Left renal cortex interstitium (tissue), 4 donors: ENCODE results near the gene VIM. TPM values are rescaled to one million over a fixed set of nuclear protein-coding genes. Genes with fewer than 3 reads are reported as not detected.

Source experiments
- DNase-seq, 4 donors: peaks; one replicate each; pipeline ENCODE4 v3.0.0-alpha.2; 2013; ENCODE audit warnings: low read depth in 4 of 4, low spot score in 2 of 4, missing footprints in 1 of 4
- polyA plus RNA-seq, 4 donors: library from polyadenylated mRNA; unstranded; fragments of 120-200 nt; gene quantifications; one replicate each; pipeline ENCODE4 v1.2.1, GENCODE V29; 2013; ENCODE audit not compliant: insufficient read length in 4 of 4

Gene VIM
- polyA plus RNA-seq, 4 donors, result 1,222 to 1,404 (median 1,250) TPM

DNA sequence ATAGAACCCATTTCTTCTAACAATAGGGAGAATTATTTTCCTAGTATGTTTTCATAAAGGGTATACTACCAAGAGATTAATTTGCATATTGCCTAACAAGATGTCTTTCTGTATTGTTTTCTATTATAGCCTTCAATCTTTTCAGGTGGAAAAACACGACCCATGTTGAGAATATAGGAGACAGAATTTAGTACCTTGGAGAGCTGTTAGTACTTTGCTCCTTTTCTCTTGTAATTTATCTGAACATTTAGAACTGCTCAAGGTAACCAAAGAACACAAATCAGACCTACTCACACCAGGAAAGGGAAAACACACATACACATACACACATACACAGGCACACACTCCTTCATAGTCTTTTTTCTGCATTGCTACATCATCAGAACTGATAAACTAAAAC, 18.7 kb upstream of the VIM start:
- DNase-seq, result no peak

DNA sequence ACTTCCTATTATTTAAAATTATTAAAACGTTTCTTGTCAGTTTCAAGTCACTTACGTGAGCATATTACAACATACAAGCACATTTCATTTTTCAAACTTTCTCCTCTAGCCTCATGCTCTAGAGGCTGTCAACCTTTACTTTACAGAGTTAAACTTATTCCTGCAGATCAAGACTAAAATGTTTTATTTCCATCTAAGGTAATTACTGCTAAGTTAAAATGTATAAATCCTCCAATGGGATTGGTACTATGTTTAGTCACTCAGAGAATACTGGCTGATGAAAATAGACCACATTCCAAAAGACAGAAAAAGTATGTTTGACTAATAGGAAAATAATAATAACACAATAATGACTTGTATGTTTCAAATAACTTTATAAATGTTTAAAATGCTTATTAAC, 18.2 kb upstream of the VIM start:
- no peak for DNase-seq

GRCh38 chr10:17210361-17210760, 17.7 kb upstream of the VIM start:
- DNase-seq, result no peak

DNA sequence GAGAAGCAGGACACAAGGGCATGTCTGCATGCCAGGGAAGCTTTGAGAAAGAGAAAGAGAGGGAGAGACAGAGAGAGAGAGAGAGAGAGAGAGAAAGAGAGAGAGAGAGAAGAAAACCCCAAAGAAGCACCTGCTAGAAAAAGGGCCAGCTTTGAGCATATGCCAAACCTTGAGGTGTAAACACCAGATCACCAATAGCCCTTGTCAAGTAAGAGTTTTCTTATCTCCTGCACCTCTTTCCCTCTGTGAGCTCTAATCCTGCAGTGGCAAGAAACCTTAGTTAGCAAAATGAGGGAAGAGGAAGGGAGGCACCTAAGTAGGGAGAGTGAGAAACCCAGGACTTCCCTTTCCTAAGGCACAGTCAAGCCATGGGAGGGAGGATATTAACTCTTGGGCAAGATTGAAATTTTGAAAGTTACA, 15.2 kb upstream of the VIM start:
- DNase-seq, result no peak

DNA sequence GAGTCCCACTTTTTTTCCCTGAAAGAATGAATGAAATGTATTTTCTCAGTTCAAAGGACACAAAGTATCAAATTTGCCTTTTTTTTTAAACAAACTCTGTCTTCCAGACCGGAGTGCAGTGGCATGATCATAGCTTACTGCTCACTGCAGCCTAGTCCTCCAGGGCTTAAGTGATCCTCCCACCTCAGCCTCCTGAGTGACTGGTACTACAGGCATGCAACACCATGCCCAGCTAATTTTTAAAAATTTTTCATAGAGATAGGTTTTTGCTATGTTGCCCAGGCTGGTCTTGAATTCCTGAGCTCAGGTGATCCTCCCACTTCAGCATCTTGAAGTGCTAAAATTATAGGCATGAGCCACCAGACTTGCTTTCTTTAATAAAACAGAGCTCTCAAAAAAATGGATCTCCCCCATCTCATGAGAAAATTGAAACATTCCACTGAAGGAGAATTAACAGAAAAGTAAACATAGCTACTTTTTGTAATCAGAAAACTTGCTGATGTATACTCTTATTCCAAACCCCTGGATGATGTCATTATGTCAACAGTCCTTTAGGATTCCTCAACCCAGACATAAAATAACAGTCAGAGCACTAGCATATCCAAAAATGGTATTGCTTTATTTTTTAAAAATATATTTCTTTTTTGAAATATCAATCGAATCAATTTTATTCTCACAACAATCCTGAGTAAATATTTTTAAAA, 14.2 kb upstream of the VIM start:
- DNase-seq, result no peak

GRCh38 chr10:17214526-17214925, 13.5 kb upstream of the VIM start:
- DNase-seq, result no peak

DNA sequence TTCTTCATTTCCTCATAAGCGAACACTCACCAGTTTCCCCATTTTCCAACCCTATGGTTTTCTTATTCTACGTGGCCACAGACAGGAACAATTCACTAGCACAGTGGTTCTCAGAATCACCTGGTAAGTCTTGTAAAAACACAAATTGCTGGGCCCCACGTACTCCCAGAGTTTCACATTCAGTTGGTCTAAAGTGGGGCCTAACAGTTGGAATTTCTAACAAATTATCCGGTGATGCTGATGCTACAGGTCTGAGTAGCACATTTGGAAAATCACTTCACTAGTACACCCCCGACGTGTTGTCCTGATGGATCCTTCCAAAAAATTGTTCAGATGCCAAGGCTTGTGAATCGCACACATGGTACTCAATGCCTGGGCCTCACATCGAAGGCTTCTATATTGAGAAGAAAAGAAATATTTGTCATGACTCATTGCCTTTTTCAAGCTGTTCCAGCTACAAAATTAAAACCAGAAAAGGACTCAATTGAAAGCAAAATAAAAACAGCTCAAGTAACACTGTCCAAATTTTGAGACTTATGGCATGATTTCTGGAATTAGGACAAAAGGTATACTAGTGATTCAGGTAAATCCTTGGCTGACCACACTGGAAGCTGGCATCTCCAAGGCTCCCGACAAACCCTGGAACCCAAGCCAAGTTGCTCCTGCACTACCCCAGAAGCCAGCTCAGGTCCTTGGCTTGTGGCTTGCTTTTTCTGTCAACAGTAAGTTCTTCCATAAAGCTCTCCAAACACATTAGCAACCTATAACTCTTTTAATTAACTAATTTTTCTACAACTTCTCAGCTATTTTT, 12.9 kb upstream of the VIM start:
- no peak for DNase-seq

DNA sequence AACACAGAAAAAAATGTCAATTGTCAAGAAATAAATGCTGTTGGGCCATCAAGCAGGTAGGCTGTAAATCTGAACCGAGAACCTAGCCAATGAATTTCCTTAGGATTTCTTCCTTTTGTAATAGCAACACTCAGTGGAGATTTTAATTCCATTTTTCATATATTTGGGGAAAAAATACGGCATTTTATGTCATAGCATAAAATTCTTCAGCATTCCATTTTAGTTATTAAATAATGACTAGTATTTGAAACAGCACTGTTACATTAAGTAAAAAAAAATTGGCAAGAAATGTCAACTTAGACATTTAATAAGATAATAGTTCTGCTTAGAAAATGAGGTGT, 12.3 kb upstream of the VIM start:
- no peak for DNase-seq

DNA sequence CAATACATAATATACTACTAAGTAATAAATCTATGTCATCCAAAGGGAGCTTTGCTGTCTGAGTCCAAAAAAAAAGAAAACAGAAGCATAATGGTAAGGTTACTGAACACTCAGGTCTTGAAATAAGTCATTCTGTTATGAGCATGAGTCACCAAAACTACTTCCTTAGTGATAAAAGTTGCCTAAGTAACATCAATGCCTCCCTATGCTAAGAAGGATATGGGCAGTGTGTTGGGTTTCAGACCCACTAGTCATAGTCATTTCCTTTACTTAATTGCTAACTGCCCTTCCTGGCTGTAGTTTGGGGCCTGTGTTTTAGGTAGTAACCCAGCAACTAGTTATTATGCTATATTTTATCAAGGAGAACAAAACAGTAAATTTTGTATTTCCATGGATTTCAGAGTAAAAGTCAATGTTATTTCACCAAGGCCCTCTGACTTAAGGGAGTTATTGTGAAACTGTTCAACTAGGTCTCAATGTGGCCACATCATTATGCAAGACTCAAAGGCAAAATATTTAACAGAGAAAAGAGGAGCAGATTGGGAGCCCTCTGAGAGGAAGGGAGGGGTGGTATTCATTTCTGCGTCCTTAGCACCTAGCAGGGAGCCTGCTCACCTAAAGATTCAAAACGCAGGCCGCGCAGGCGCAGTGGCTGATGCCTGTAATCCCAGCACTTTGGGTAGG, 11.7 kb upstream of the VIM start:
- no peak for DNase-seq

DNA sequence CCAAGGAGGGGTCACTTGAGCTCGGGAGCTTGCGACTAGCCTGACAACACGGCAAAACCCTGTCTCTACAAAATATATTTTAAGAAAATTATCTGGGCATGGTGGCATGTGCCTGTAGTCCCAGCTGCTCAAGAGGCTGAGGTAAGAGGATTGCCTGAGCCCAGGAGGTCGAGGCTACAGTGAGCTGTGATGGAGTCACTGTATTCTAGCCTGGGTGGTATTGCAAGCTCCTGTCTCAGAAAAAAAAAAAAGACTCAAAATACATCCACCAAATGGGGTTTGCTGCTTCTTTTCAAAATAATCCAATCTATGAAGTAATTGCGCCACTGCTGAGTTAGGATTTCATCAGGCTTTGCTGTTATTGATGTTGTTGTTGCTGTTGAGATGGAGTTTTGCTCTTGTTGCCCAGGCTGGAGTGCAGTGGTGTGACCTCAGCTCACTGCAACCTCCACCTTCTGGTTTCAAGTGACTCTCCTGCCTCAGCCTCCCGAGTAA, 11.1 kb upstream of the VIM start:
- no peak for DNase-seq

DNA sequence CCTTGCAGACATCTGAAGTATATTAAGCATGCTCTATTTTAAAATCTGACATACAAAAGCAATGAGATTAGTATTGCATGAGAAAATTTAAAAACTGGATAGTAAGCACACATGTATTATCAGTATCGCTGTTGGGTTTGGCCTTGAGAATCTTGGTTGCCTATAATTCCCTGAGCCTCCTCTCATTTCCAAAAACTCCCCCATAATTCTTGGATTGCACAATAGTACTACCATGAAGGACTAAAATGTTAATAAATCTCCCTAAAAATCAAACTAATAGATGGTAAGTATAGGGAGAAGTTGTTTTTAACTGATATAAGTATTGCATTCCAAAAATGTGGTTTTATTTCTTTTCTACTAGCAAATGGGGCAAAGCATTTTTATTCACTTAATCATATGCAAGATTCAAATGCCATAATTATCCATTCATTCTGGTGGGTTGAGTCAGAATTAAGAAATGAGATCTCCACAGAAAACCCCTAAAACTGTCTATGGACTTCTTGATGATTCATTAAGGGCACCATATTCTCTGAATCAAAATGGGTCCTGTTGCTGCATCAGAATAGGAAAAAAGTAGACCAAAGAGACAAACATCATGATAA, 10.3 kb upstream of the VIM start:
- no peak for DNase-seq

DNA sequence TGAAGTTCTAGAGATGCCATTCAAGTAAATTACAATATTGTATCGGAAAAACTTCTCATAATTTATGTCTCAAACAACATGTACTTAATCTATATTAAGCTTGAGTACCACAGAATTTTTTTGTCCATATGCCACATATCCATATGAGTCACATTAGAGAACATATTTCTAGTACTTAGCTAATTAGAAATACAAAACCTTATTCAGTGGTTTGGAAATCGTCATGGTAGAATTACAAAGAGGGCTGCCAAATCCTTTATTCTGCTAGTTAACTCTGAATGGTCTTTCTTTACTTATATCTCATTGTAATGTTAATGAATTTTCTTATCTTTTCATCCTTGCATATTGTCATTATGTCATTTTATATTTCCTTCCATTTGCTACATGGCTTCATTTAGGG, 9.0 kb upstream of the VIM start:
- DNase-seq, result no peak

- no peak for DNase-seq
Measured at GRCh38 chr10:17220652-17221100, 7.4 kb upstream of the VIM start.

DNA sequence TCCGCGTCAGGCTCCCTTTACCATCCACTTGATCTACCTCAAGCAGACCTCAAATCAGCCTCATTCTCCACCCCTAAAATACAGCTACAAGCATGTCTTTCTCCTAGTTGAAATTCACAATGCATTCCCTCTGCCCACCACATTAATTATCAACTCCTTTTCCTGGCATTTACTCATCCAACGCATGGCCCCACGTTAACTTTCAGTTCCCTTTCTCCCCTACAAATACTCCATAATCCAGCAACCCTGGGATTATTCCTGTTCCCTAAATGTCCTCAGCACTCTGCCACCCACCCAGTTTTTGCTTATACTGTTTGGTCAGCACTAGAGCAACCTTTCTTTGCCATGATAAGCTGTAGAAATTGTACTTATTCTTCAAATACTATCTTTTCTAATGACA, 5.7 kb upstream of the VIM start:
- no peak for DNase-seq

DNA sequence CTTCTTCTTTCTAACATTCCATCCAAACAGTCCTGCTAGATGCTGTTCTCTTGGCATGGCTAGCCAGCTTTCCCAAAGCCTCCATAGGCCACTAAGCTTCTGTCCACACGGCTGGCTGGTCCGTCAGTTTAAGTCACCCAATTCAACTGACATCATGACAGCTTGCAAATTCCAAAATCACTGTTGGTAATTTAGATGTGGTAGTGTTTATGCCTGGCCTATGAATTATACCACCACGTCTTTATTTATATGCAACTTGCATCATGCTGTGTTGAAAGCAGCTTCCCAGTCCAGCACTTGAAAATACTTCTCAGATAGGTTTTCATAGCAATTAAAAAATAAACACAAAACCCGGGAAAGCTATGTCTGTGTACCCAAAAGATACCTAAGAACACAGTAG, 2.2 kb upstream of the VIM start:
- no peak for DNase-seq

DNA sequence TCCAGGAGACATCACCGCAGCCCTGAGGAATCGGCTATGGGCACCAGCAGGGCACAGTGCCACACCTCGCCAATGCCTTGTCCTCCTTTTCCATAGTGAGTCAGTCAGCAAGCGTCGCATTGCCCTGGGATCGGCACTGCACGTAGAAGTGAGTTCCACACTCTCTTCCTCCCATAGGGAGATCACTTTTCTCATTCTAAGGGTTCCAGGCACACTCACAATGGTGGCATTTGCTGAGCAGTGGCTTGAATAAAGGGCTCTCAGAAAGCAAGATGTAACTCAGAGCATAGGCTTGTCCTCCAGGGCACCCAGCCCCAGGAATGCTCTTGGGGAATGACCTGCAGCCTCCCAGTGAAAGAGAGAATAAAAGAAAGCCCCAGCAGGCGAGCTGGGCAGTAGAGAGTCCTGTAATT, 1.1 kb upstream of the VIM start:
- no peak for DNase-seq

GRCh38 chr10:17227367-17228090, 512 bp upstream of the VIM start:
- DNase-seq, result peak in 3 of 4 donors; percentile 28 to 54 (median 46)

- DNase-seq, result peak; percentile 50 to 69 (median 61)
Measured at GRCh38 chr10:17229016-17229716, 1.1 kb downstream of the VIM start.

DNA sequence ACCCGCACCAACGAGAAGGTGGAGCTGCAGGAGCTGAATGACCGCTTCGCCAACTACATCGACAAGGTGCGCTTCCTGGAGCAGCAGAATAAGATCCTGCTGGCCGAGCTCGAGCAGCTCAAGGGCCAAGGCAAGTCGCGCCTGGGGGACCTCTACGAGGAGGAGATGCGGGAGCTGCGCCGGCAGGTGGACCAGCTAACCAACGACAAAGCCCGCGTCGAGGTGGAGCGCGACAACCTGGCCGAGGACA, 1.6 kb downstream of the VIM start:
- DNase-seq, result peak in 1 of 4 donors; percentile 37
